Endothelial cell (in vitro differentiated cells): ENCODE data around the gene LCP1. TPM values are rescaled to one million over a fixed set of nuclear protein-coding genes. Genes with fewer than 3 reads are reported as not detected.

Experiments used
- DNase-seq: peaks from one replicate; pipeline ENCODE4 v3.0.0; 2021; ENCODE audit warnings: low spot score
- H3K27ac Mint-ChIP-seq: one replicate; pipeline ENCODE4 v1.8.0; 2021; ENCODE audit warnings: mixed read lengths, inconsistent platforms; ENCODE audit not compliant: unreplicated experiment
- H3K27me3 Mint-ChIP-seq: one replicate; pipeline ENCODE4 v1.8.0; 2021; ENCODE audit warnings: mild to moderate bottlenecking, moderate library complexity, mixed read lengths, inconsistent platforms; ENCODE audit not compliant: unreplicated experiment
- H3K36me3 Mint-ChIP-seq: one replicate; pipeline ENCODE4 v1.8.0; 2021; ENCODE audit warnings: mild to moderate bottlenecking, low read depth, mixed read lengths, inconsistent platforms; ENCODE audit not compliant: unreplicated experiment
- H3K4me1 Mint-ChIP-seq: one replicate; pipeline ENCODE4 v1.8.0; 2021; ENCODE audit warnings: mild to moderate bottlenecking, mixed read lengths, inconsistent platforms; ENCODE audit not compliant: unreplicated experiment
- H3K4me3 Mint-ChIP-seq: one replicate; pipeline ENCODE4 v1.8.0; 2021; ENCODE audit warnings: mild to moderate bottlenecking, mixed read lengths, inconsistent platforms; ENCODE audit not compliant: unreplicated experiment
- H3K9me3 Mint-ChIP-seq: one replicate; pipeline ENCODE4 v1.8.0; 2021; ENCODE audit warnings: mixed read lengths, inconsistent platforms; ENCODE audit not compliant: unreplicated experiment
- CTCF ChIP-seq: fragments of 200-600 bp; sonication (generic); IDR thresholded peaks from one replicate; pipeline ENCODE4 v1.5.0; 2021; ENCODE audit warnings: antibody characterized with exemption; ENCODE audit not compliant: unreplicated experiment
- total RNA-seq: library from RNA; stranded (reverse); fragmentation: NEBNext Ultra II Directional; extraction: Animal tissue kit (Norgen Biotek cat#: 25700); gene quantifications from one replicate; pipeline ENCODE4 v1.2.1, GENCODE V29; 2021; ENCODE audit not compliant: unreplicated experiment

The LCP1 gene
- total RNA-seq, 1 donor from 2014 or later = 11.9 TPM

DNA sequence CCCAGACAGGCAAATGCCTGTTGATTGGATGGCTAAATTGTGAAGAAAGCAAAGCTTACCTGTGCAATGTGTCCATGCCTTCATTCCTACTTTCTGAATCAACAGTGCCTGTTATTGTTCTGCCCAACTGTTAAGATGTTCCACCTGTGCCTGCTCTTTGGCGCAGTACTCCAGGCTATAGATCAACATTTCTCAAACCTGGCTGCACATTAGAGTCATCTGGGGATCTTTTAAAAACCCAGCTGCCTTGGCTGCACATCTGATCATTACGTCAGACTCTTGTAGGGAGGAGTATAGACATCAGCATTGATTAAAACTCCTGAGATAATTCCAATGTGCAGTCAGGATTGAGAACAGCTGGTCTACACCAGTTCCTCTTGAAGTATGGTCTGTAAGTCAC, 60.9 kb downstream of the LCP1 start:
- no peak overlapping the region for H3K4me3 Mint-ChIP-seq
- no peak for DNase-seq
- H3K27me3 Mint-ChIP-seq = peaks cover 2% of the 10 kb centered on the region
- no peaks in the 10 kb centered on the region for H3K36me3 Mint-ChIP-seq
- no peak for TF ChIP-seq CTCF
- peaks cover 24% of the 10 kb centered on the region for H3K4me1 Mint-ChIP-seq
- H3K27ac Mint-ChIP-seq = no peak overlapping the region
- no peaks in the 10 kb centered on the region for H3K9me3 Mint-ChIP-seq

DNA sequence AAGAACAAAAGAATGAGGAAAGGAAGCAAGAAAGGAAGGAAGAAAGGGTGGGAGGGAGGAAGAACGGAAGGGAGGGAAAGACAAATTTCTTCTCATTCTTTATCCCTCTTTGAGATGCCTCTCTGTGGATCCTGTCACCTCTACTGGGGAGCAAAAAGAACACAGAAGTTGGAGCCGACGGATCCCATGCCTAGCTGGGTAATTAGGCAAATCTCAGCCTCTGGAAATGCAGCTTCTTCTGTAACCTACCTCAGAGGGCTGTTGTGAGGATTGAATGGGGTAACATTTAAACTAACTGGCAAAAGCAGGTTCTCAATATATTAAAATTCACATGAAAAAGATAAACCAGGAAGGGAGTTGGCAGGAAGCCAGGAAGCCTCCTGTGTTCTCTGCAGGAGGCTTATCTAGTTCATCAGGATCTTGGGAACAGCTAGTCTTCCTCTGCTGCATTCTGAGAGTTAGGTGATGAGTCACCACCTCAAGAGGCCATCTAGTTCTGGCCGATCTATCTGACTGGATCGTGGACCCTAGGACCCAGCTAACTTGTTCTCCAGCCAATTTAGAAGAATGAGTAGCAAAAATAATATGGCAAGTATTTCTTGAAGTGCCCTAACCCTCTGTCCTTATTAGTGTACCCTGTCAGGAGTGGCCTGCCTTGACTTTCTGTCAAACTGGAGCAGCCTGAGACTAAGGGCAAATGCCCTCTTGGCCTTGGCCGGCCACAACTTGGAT, 61.9 kb downstream of the LCP1 start:
- Mint-ChIP-seq H3K27me3 (peaks cover 2% of the 10 kb centered on the region), H3K9me3 (no peaks in the 10 kb centered on the region), H3K27ac (peak overlapping the region; percentile 88), H3K4me1 (peaks cover 18% of the 10 kb centered on the region), H3K4me3 (no peak overlapping the region), H3K36me3 (no peaks in the 10 kb centered on the region)
- no peak for TF ChIP-seq CTCF
- DNase-seq = no peak

- H3K4me3 Mint-ChIP-seq = no peak overlapping the region
- no peak for TF ChIP-seq CTCF
- H3K4me1 Mint-ChIP-seq = peaks cover 26% of the 10 kb centered on the region
- no peak overlapping the region for H3K27ac Mint-ChIP-seq
- H3K36me3 Mint-ChIP-seq = no peaks in the 10 kb centered on the region
- H3K9me3 Mint-ChIP-seq = no peaks in the 10 kb centered on the region
- DNase-seq = no peak
- peaks cover under 1% of the 10 kb centered on the region for H3K27me3 Mint-ChIP-seq
Observed at GRCh38 chr13:46116653-46117502, 65.1 kb downstream of the LCP1 start.

DNA sequence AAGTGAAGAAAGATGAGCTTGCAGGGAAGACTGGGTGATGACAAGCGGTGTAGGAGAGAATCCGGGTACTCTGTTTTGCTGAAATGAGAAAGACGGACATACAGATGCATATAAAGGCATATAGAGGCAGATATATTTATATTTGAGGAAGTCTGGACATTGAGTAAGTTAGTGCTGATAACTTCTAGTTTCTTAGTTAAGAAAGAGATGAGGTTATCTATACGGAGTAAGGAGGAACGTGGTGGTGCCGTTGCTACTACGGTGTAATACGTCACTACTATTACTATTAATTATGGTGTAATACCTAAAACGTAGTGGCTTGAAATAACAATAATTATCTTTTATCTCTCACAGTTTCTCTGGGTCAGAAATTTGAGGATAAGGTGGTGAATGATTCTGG, 67.4 kb downstream of the LCP1 start:
- no peak for TF ChIP-seq CTCF
- no peak for DNase-seq
- H3K4me3 Mint-ChIP-seq = no peak overlapping the region
- no peaks in the 10 kb centered on the region for H3K9me3 Mint-ChIP-seq
- no peaks in the 10 kb centered on the region for H3K36me3 Mint-ChIP-seq
- peaks cover 1% of the 10 kb centered on the region for H3K27me3 Mint-ChIP-seq
- peaks cover 13% of the 10 kb centered on the region for H3K4me1 Mint-ChIP-seq
- H3K27ac Mint-ChIP-seq = no peak overlapping the region

GRCh38 chr13:46113596-46113995, 68.4 kb downstream of the LCP1 start:
- H3K4me3 Mint-ChIP-seq = no peak overlapping the region
- H3K27me3 Mint-ChIP-seq = peaks cover 1% of the 10 kb centered on the region
- no peak for DNase-seq
- no peaks in the 10 kb centered on the region for H3K36me3 Mint-ChIP-seq
- H3K9me3 Mint-ChIP-seq = no peaks in the 10 kb centered on the region
- H3K27ac Mint-ChIP-seq = no peak overlapping the region
- no peak for TF ChIP-seq CTCF
- peaks cover 9% of the 10 kb centered on the region for H3K4me1 Mint-ChIP-seq
